PFSK-1 (cell line): ENCODE data around the gene AQP11.

Experiments used
- POLR2AphosphoS5 ChIP-seq: IDR thresholded peaks from 2 replicates; pipeline ENCODE4 v1.6.1; 2012; ENCODE audit warnings: low read depth, mild to moderate bottlenecking, control low read depth, low read length, moderate library complexity
- TAF1 ChIP-seq: IDR thresholded peaks from 2 replicates; pipeline ENCODE4 v1.6.1; 2012; ENCODE audit warnings: low read length, control low read depth, borderline replicate concordance; ENCODE audit not compliant: insufficient read depth
- TF ChIP-seq, protein P1 (sequence below), 2 experiments: IDR thresholded peaks; 2 replicates each; pipeline versions ENCODE4 v1.6.1 to v1.8.0; 2011 to 2012; ENCODE audit warnings: low read depth in 2 of 2, low read length in 2 of 2, control low read depth in 1 of 2, inconsistent platforms in 1 of 2, mild to moderate bottlenecking in 1 of 2, moderate library complexity in 1 of 2; ENCODE audit not compliant: insufficient read depth in 1 of 2

DNA sequence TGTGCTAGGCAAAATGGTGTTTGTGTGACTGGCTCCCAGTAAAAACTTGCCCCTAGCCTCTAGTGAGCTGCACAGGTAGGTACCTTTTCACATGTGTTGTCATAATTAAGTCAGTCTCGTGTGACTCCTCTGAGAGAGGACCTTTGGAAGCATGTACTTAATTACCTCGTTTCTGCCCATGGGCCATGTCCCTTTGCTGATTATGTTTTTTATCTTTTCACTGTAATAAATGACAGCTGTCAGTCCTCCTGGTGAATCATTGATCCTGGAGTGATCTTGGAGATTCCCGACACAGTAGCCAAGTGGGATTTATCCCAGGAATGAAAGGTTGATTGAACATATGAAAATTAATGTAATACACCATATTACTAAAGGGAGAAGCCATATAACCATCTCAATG, 60.4 kb downstream of the AQP11 start:
- TF ChIP-seq TAF1, result no peak
- no peak for TF ChIP-seq POLR2AphosphoS5
- TF ChIP-seq, protein P1, sequence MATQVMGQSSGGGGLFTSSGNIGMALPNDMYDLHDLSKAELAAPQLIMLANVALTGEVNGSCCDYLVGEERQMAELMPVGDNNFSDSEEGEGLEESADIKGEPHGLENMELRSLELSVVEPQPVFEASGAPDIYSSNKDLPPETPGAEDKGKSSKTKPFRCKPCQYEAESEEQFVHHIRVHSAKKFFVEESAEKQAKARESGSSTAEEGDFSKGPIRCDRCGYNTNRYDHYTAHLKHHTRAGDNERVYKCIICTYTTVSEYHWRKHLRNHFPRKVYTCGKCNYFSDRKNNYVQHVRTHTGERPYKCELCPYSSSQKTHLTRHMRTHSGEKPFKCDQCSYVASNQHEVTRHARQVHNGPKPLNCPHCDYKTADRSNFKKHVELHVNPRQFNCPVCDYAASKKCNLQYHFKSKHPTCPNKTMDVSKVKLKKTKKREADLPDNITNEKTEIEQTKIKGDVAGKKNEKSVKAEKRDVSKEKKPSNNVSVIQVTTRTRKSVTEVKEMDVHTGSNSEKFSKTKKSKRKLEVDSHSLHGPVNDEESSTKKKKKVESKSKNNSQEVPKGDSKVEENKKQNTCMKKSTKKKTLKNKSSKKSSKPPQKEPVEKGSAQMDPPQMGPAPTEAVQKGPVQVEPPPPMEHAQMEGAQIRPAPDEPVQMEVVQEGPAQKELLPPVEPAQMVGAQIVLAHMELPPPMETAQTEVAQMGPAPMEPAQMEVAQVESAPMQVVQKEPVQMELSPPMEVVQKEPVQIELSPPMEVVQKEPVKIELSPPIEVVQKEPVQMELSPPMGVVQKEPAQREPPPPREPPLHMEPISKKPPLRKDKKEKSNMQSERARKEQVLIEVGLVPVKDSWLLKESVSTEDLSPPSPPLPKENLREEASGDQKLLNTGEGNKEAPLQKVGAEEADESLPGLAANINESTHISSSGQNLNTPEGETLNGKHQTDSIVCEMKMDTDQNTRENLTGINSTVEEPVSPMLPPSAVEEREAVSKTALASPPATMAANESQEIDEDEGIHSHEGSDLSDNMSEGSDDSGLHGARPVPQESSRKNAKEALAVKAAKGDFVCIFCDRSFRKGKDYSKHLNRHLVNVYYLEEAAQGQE (IDR thresholded peaks at IDR 0.05; ENCODE audit: insufficient read depth in 1 of 2, low read depth in 2 of 2, low read length in 2 of 2), result no peak
